Vagina (tissue), 2 donors: ENCODE measurements around the gene PKP4. TPM values are rescaled to one million over a fixed set of nuclear protein-coding genes. Genes with fewer than 3 reads are reported as not detected.

Experiments
- DNase-seq, 2 donors: peaks; one replicate each; pipeline ENCODE4 v3.0.0-alpha.2; 2017; ENCODE audit errors: extremely low spot score in 2 of 2
- H3K27ac ChIP-seq: fragments of 200-600 bp; sonication (generic); one replicate; pipeline ENCODE4 v1.5.1; 2019
- H3K27me3 ChIP-seq: fragments of 200-600 bp; sonication (generic); one replicate; pipeline ENCODE4 v1.5.1; 2019
- H3K36me3 ChIP-seq, 2 donors: fragments of 200-600 bp; sonication (generic); one replicate each; pipeline ENCODE4 v1.5.1; 2017 to 2019
- H3K4me1 ChIP-seq: fragments of 200-600 bp; sonication (generic); one replicate; pipeline ENCODE4 v1.5.1; 2019
- H3K4me3 ChIP-seq, 2 donors: fragments of 200-600 bp; sonication (generic); 1 replicate in 1 of 2; 2 replicates in 1 of 2; pipeline ENCODE4 v1.5.1; 2016 to 2019
- H3K9me3 ChIP-seq: fragments of 200-600 bp; sonication (generic); one replicate; pipeline ENCODE4 v1.5.1; 2019
- POLR2A ChIP-seq, 2 donors: fragments of 450-650 bp; IDR thresholded peaks; one replicate each; pipeline ENCODE4 v1.6.1; 2017; ENCODE audit warnings: antibody characterized with exemption in 2 of 2, mild to moderate bottlenecking in 2 of 2, moderate library complexity in 2 of 2
- POLR2AphosphoS5 ChIP-seq, 2 donors: sonication (generic); formaldehyde crosslinking; IDR thresholded peaks; one replicate each; pipeline ENCODE4 v1.9.0; 2017; ENCODE audit warnings: antibody characterized with exemption in 2 of 2, mild to moderate bottlenecking in 2 of 2, low read depth in 1 of 2; ENCODE audit not compliant: insufficient read depth in 1 of 2
- intact Hi-C: fragments of 100-400 bp; cut with DNase I; formaldehyde crosslinking; loops from one replicate; pipeline ENCODE4 v1.15.1; 2023
- total RNA-seq: library from RNA; depleted of rRNA; stranded (reverse); fragments of >200 nt; gene quantifications from one replicate; pipeline ENCODE4 v1.2.3, GENCODE V29; 2016
- TF ChIP-seq, protein P1 (sequence below), 3 experiments: fragments of 450-650 bp in 2 of 3; fragments of 200-600 bp in 1 of 3; sonication (generic) in 1 of 3; IDR thresholded peaks; one replicate each; pipeline ENCODE4 v1.5.1; 2017 to 2019; ENCODE audit warnings: antibody characterized with exemption in 3 of 3, mild to moderate bottlenecking in 2 of 3, moderate library complexity in 2 of 3

Gene PKP4
- total RNA-seq, 1 donor from 2014 or later, result 71.5 TPM

DNA sequence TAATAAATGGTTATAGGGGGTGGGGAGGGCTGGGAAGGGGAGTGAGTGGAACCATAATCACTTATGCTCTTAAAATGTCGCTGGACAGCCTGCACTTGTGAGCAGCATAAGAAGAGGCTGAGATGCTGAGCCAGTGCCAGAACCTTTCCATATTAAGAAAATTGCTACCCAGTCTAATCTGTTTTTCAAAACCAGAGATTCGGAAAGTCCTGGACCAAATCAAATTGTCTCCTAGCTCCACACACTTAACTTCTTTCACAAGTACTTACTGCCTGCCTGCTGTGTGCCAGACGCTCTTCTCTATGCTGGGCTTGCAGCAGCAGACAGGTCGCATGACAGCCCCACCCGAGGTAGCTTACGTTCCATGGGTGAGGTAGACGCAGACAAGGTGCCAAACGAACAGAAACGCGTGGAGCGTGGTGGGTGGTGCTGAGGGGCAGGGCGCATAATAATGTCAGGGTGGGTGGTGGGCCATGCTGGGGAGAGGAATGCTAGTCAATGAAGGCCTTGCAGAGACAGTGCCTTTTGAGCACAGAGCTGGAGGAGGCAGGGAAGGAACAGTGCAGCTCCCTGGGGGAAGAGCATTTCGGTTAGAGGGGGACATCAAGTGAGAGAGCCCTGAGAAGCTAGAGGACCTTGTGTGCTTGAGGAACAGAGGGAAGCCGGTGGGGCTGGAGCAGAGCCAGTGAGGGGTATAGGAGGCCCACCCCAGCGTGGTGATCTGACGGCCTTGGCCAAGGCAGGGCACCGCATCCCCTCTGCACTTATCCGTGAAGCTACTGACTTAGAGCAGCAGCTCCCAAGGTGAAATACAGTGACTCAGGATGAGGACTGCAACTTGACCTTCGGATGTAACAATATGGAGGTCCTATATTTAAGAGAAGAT is 214.9 kb downstream of the PKP4 start:
- Histone ChIP-seq H3K4me3 (no peak overlapping the region), H3K27me3 (no peaks in the 10 kb centered on the region), H3K27ac (no peak overlapping the region), H3K4me1 (no peaks in the 10 kb centered on the region), H3K36me3 (peaks cover 0 to 59% of the 10 kb centered on the region in 2 donors), H3K9me3 (no peaks in the 10 kb centered on the region)
- intact Hi-C loops, result no loop called here
- DNase-seq, result no peak
- TF ChIP-seq POLR2A (IDR thresholded peaks at IDR 0.05) (no peak), POLR2AphosphoS5 (IDR thresholded peaks at IDR 0.05; ENCODE audit: insufficient read depth in 1 of 2, low read depth in 1 of 2) (no peak)
- TF ChIP-seq, protein P1, sequence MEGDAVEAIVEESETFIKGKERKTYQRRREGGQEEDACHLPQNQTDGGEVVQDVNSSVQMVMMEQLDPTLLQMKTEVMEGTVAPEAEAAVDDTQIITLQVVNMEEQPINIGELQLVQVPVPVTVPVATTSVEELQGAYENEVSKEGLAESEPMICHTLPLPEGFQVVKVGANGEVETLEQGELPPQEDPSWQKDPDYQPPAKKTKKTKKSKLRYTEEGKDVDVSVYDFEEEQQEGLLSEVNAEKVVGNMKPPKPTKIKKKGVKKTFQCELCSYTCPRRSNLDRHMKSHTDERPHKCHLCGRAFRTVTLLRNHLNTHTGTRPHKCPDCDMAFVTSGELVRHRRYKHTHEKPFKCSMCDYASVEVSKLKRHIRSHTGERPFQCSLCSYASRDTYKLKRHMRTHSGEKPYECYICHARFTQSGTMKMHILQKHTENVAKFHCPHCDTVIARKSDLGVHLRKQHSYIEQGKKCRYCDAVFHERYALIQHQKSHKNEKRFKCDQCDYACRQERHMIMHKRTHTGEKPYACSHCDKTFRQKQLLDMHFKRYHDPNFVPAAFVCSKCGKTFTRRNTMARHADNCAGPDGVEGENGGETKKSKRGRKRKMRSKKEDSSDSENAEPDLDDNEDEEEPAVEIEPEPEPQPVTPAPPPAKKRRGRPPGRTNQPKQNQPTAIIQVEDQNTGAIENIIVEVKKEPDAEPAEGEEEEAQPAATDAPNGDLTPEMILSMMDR (IDR thresholded peaks at IDR 0.05), result no peak

DNA sequence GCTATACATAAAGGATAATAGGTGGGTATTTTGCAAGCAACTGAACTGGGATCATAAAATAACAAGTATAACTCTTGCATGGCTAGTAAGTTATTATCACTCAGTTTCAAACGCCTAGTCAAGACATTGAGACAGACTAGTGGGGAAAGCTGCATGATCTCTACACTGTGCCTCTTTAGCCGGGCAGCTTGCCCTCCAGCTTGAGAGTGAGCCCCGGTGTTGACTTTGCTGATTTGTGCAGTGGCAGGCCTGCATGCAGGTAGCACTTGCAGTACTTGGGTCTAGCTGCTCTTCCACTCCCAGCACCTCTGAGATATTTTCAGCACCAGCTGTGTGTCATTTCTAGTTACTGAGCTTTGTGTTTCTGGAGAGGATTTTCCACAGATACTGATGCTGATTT is 219.5 kb downstream of the PKP4 start:
- peaks cover 0 to 66% of the 10 kb centered on the region in 2 donors for H3K36me3 ChIP-seq
- intact Hi-C loops, result no loop called here
- TF ChIP-seq POLR2A (IDR thresholded peaks at IDR 0.05) (no peak), POLR2AphosphoS5 (IDR thresholded peaks at IDR 0.05; ENCODE audit: insufficient read depth in 1 of 2, low read depth in 1 of 2) (no peak)
- TF ChIP-seq, protein P1 (IDR thresholded peaks at IDR 0.05), result no peak
- H3K27ac ChIP-seq, result no peak overlapping the region
- no peaks in the 10 kb centered on the region for H3K4me1 ChIP-seq
- no peak for DNase-seq
- no peaks in the 10 kb centered on the region for H3K9me3 ChIP-seq
- no peaks in the 10 kb centered on the region for H3K27me3 ChIP-seq
- H3K4me3 ChIP-seq, result no peak overlapping the region

DNA sequence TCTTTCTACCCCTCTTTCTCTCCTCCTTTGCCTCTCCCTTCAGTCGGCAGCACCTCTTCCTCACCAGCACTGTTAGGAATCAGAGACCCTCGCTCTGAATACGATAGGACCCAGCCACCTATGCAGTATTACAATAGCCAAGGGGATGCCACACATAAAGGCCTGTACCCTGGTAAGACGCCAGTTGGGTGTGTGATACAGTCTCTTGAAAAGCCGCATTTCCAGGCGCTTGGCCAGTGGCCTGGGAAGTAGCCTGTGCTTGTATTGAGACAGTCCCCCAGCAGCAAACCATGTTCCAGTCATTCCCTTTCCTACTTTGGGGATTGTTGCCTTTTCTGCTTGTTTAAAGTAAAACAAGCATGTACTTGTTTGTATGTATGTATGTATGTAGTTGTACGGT is 219.9 kb downstream of the PKP4 start:
- Histone ChIP-seq H3K27ac (no peak overlapping the region), H3K9me3 (no peaks in the 10 kb centered on the region), H3K4me3 (no peak overlapping the region), H3K27me3 (no peaks in the 10 kb centered on the region), H3K36me3 (peaks cover 0 to 65% of the 10 kb centered on the region in 2 donors), H3K4me1 (no peaks in the 10 kb centered on the region)
- TF ChIP-seq POLR2AphosphoS5 (IDR thresholded peaks at IDR 0.05; ENCODE audit: insufficient read depth in 1 of 2, low read depth in 1 of 2) (no peak), POLR2A (IDR thresholded peaks at IDR 0.05) (no peak)
- TF ChIP-seq, protein P1 (IDR thresholded peaks at IDR 0.05), result no peak
- DNase-seq, result no peak
- intact Hi-C loops, result no loop called here

DNA sequence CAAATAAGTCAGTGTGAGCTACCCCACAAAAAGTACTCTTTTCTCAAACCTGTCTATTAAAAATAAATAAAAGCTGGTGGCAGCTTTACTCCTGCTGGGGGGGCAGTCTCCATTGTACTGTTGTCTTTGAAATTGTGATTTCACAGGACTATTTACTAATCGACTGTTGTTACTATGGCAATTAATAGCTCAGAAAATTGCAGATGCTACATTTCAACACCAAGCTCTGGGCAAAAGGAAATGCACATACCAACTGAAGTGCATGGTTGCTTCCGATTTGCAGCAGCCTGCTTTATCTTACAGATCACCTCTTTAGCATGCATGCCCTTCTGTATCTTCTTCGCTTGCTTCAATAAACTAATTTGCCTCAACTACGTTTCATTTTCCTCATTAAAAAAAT is 220.8 kb downstream of the PKP4 start:
- peaks cover 0 to 65% of the 10 kb centered on the region in 2 donors for H3K36me3 ChIP-seq
- no peak for DNase-seq
- H3K9me3 ChIP-seq, result no peaks in the 10 kb centered on the region
- intact Hi-C loops, result no loop called here
- H3K27me3 ChIP-seq, result no peaks in the 10 kb centered on the region
- no peak overlapping the region for H3K27ac ChIP-seq
- H3K4me1 ChIP-seq, result no peaks in the 10 kb centered on the region
- H3K4me3 ChIP-seq, result no peak overlapping the region
- TF ChIP-seq POLR2A (IDR thresholded peaks at IDR 0.05) (no peak), POLR2AphosphoS5 (IDR thresholded peaks at IDR 0.05; ENCODE audit: insufficient read depth in 1 of 2, low read depth in 1 of 2) (no peak)
- TF ChIP-seq, protein P1 (IDR thresholded peaks at IDR 0.05), result no peak

DNA sequence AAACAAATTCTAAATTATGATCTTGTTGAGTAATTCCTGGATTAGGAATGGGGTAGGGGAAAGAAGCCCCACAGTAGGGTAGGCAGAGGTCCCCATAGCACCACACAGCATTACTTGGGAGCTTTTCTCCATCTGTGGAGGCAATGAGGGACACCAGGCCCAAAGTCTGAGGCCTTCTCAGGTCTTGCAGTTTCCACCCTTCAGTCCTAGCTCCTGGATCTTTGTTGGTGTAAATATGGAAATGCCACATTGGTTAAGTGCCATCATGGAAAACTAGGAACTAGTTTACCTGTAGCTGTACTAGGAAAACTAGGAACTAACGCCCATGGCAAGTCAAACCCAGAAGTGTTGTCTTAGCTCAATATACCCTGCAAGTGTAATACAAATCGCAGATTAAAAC is 225.1 kb downstream of the PKP4 start:
- Histone ChIP-seq H3K4me3 (no peak overlapping the region), H3K27ac (no peak overlapping the region), H3K4me1 (peaks cover 14% of the 10 kb centered on the region), H3K27me3 (no peaks in the 10 kb centered on the region), H3K36me3 (peaks cover 0 to 26% of the 10 kb centered on the region in 2 donors), H3K9me3 (no peaks in the 10 kb centered on the region)
- TF ChIP-seq, protein P1 (IDR thresholded peaks at IDR 0.05), result no peak
- TF ChIP-seq POLR2A (IDR thresholded peaks at IDR 0.05) (no peak), POLR2AphosphoS5 (IDR thresholded peaks at IDR 0.05; ENCODE audit: insufficient read depth in 1 of 2, low read depth in 1 of 2) (no peak)
- DNase-seq, result no peak
- intact Hi-C loops, result no loop called here
